Glutamatergic neuron (in vitro differentiated cells): ENCODE measurements around the gene GGN. TPM values are rescaled to one million over a fixed set of nuclear protein-coding genes. Genes with fewer than 3 reads are reported as not detected.

Source experiments
- DNase-seq: peaks from one replicate; pipeline ENCODE4 v3.0.0; 2022
- H3K27ac Mint-ChIP-seq: one replicate; pipeline ENCODE4 v1.8.0; 2020; ENCODE audit warnings: mild to moderate bottlenecking, mixed read lengths, inconsistent platforms; ENCODE audit not compliant: unreplicated experiment
- H3K27me3 Mint-ChIP-seq: one replicate; pipeline ENCODE4 v1.8.0; 2020; ENCODE audit warnings: mild to moderate bottlenecking, moderate library complexity, mixed read lengths, inconsistent platforms; ENCODE audit not compliant: unreplicated experiment
- H3K36me3 Mint-ChIP-seq: one replicate; pipeline ENCODE4 v1.8.0; 2020; ENCODE audit warnings: mild to moderate bottlenecking, mixed read lengths, inconsistent platforms; ENCODE audit not compliant: unreplicated experiment
- H3K4me1 Mint-ChIP-seq: one replicate; pipeline ENCODE4 v1.8.0; 2020; ENCODE audit warnings: mild to moderate bottlenecking, low read depth, mixed read lengths, inconsistent platforms; ENCODE audit not compliant: unreplicated experiment
- H3K4me3 Mint-ChIP-seq: one replicate; pipeline ENCODE4 v1.8.0; 2020; ENCODE audit warnings: mild to moderate bottlenecking, mixed read lengths, inconsistent platforms; ENCODE audit not compliant: unreplicated experiment
- H3K9me3 Mint-ChIP-seq: one replicate; pipeline ENCODE4 v1.8.0; 2020; ENCODE audit warnings: mild to moderate bottlenecking, moderate library complexity, mixed read lengths, inconsistent platforms; ENCODE audit not compliant: unreplicated experiment
- total RNA-seq: library from RNA; stranded (reverse); fragmentation: NEBNext Ultra II Directional; extraction: Animal tissue kit (Norgen Biotek cat#: 25700); gene quantifications from one replicate; pipeline ENCODE4 v1.2.1, GENCODE V29; 2021; ENCODE audit not compliant: unreplicated experiment
- TF ChIP-seq, protein P1 (sequence below): fragments of 200-600 bp; sonication (generic); IDR thresholded peaks from one replicate; pipeline ENCODE4 v1.5.0; 2021; ENCODE audit not compliant: partially characterized antibody, unreplicated experiment

Gene GGN
- total RNA-seq, 1 donor from 2014 or later: 2.0 TPM

DNA sequence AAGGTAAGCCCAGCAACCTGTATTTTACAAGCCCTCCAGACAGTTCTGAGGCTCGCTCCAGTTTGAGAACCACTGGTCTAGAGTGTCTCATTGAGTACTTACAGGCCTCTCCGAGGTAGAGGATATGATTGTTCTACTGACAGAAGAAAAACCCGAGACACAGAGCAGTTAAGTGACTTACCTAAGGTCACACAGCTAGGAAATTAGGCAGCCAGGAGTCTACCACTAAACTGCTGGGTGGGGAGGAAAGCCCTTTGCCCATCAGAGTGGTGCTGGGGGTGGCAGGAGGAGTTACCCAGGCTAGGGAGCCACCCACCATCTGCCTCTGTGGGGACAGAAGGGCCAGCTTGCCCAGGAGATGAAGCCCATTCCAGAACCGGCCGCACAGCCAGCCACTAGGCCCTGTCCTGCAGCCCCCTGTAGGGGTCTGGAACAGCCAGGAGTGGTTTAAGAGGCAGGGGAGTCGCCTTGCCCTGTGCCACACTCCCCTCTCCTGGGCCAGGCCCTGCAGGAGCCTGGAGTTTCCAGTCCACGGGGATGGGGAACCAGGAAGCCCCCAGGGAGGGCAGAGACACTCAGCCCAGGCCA is 37.5 kb upstream of the GGN start:
- Mint-ChIP-seq H3K36me3 (no peaks in the 10 kb centered on the region), H3K27ac (no peak overlapping the region), H3K27me3 (peaks cover 2% of the 10 kb centered on the region), H3K4me1 (peaks cover 13% of the 10 kb centered on the region), H3K9me3 (peaks cover 2% of the 10 kb centered on the region), H3K4me3 (no peak overlapping the region)
- DNase-seq: no peak
- TF ChIP-seq, protein P1, sequence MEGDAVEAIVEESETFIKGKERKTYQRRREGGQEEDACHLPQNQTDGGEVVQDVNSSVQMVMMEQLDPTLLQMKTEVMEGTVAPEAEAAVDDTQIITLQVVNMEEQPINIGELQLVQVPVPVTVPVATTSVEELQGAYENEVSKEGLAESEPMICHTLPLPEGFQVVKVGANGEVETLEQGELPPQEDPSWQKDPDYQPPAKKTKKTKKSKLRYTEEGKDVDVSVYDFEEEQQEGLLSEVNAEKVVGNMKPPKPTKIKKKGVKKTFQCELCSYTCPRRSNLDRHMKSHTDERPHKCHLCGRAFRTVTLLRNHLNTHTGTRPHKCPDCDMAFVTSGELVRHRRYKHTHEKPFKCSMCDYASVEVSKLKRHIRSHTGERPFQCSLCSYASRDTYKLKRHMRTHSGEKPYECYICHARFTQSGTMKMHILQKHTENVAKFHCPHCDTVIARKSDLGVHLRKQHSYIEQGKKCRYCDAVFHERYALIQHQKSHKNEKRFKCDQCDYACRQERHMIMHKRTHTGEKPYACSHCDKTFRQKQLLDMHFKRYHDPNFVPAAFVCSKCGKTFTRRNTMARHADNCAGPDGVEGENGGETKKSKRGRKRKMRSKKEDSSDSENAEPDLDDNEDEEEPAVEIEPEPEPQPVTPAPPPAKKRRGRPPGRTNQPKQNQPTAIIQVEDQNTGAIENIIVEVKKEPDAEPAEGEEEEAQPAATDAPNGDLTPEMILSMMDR: no peak

DNA sequence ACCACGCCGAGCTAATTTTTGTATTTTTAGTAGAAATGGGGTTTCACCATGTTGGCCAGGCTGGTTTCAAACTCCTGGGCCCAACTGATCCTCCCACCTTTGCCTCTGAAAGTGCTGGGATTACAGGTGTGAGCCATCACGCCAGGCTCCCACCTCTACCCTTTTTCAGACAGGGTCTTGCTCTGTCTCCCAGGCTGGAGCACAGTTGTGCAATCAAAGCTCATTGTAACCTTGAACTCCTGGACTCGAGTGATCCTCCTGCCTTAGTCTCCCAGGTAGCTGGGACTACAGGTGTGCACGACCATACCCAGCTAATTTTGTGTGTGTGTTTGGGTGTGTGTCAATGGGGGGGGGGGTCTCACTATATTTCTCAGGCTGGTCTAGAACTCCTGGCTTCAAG is 36.4 kb upstream of the GGN start:
- Mint-ChIP-seq H3K27ac (no peak overlapping the region), H3K4me3 (no peak overlapping the region), H3K27me3 (peaks cover 2% of the 10 kb centered on the region)

DNA sequence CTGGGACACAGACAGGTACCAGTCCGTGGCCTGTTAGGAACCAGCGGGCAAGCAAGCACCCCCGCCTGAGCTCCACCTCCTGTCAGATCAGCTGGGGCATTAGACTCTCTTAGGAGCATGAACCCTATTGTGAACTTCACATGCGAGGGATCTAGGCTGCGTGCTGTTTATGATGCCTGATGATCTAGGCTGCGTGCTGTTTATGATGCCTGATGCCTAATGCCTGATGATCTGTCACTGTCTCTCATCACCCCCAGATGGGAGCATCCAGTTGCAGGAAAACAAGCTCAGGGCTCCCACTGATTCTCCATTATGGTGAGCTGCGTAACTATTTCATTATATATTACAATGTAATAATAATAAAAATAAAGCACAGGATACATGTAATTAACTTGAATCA is 34.6 kb upstream of the GGN start:
- TF ChIP-seq, protein P1: no peak
- Mint-ChIP-seq H3K36me3 (no peaks in the 10 kb centered on the region), H3K27me3 (peaks cover 2% of the 10 kb centered on the region), H3K4me3 (no peak overlapping the region), H3K4me1 (peaks cover 6% of the 10 kb centered on the region), H3K9me3 (peaks cover 2% of the 10 kb centered on the region), H3K27ac (no peak overlapping the region)
- no peak for DNase-seq

More for the DNA sequence above, 36.4 kb upstream of the GGN start:
- TF ChIP-seq, protein P1: no peak
- no peak for DNase-seq
- H3K4me1 Mint-ChIP-seq: peaks cover 7% of the 10 kb centered on the region
- H3K36me3 Mint-ChIP-seq: no peaks in the 10 kb centered on the region
- peaks cover 2% of the 10 kb centered on the region for H3K9me3 Mint-ChIP-seq

- Mint-ChIP-seq H3K4me1 (peaks cover 12% of the 10 kb centered on the region), H3K4me3 (no peak overlapping the region), H3K27me3 (peaks cover 2% of the 10 kb centered on the region), H3K9me3 (peaks cover 2% of the 10 kb centered on the region), H3K36me3 (no peaks in the 10 kb centered on the region), H3K27ac (no peak overlapping the region)
- no peak for DNase-seq
- TF ChIP-seq, protein P1: no peak
Observed at GRCh38 chr19:38421856-38422255, 34.0 kb upstream of the GGN start.

DNA sequence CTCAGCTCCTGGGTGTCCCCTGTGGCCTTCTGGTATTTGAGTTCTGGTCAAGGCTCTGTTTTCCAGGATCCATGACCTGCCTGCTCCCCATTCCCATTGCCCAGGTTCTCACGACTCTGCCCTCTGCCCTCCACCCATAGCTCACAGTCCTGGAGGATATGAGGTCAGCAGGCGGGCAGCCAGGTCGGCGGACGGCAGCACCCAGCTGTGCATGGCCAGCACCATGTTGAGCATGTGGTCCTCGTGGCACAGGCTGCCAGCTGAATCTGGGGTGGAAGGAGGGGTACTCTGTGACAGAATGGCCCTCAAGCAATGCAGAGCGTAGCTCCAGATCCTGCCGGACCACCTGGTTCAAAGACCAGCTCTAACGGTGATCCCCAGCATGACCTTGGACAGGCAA is 33.1 kb upstream of the GGN start:
- no peaks in the 10 kb centered on the region for H3K36me3 Mint-ChIP-seq
- peaks cover 2% of the 10 kb centered on the region for H3K9me3 Mint-ChIP-seq
- no peak overlapping the region for H3K27ac Mint-ChIP-seq
- peaks cover 13% of the 10 kb centered on the region for H3K4me1 Mint-ChIP-seq
- H3K27me3 Mint-ChIP-seq: peaks cover 1% of the 10 kb centered on the region
- no peak for DNase-seq
- TF ChIP-seq, protein P1: no peak
- H3K4me3 Mint-ChIP-seq: no peak overlapping the region
